Measurements from ENCODE around the gene EXOC4.

DNA sequence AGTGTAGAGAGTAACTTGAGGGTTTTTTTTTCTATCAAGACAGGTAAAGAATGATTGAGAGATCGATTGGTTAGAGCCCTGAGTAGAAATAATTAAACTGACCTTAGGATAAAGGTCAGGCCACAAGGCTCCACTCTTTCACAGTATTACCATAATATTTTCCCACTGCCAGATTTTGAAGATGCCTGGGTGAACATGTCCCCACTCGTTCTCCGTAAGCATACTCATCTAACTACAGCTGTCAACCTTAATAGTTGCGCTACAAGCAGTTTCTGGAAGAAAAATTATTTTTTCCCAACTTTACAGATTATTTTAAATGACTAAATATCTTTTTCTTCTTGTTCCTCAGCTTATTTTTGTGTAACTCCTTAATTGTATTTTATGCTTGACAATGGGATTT, 671.1 kb downstream of the EXOC4 start:
- TF ChIP-seq, protein P1, sequence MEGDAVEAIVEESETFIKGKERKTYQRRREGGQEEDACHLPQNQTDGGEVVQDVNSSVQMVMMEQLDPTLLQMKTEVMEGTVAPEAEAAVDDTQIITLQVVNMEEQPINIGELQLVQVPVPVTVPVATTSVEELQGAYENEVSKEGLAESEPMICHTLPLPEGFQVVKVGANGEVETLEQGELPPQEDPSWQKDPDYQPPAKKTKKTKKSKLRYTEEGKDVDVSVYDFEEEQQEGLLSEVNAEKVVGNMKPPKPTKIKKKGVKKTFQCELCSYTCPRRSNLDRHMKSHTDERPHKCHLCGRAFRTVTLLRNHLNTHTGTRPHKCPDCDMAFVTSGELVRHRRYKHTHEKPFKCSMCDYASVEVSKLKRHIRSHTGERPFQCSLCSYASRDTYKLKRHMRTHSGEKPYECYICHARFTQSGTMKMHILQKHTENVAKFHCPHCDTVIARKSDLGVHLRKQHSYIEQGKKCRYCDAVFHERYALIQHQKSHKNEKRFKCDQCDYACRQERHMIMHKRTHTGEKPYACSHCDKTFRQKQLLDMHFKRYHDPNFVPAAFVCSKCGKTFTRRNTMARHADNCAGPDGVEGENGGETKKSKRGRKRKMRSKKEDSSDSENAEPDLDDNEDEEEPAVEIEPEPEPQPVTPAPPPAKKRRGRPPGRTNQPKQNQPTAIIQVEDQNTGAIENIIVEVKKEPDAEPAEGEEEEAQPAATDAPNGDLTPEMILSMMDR (IDR thresholded peaks at IDR 0.05), result no peak
- TF ChIP-seq POLR2A (IDR thresholded peaks at IDR 0.05), result no peak

Data from lower leg skin (tissue), 3 donors.